ENCODE results near the gene DNMT3A. TPM values are rescaled to one million over a fixed set of nuclear protein-coding genes. Genes with fewer than 3 reads are reported as not detected.

The DNMT3A gene
- total RNA-seq, 1 donor from 2014 or later = 58.1 TPM

- no peaks in the 10 kb centered on the region for H3K27me3 ChIP-seq (ENCODE audit: insufficient read depth, low read length)
Measured at GRCh38 chr2:25373269-25373981, 31.7 kb upstream of the DNMT3A start.

GRCh38 chr2:25372405-25373268, 30.9 kb upstream of the DNMT3A start:
- Histone ChIP-seq H2AFZ (ENCODE audit: low read depth, low read length) (no peak overlapping the region), H3K79me2 (ENCODE audit: insufficient read depth, low read length) (no peaks in the 10 kb centered on the region), H3K27ac (ENCODE audit: low read depth, low read length) (no peak overlapping the region), H3K4me1 (ENCODE audit: insufficient read depth, low read length) (peaks cover 9% of the 10 kb centered on the region), H3K27me3 (ENCODE audit: insufficient read depth, low read length) (no peaks in the 10 kb centered on the region), H3K36me3 (ENCODE audit: insufficient read depth, low read length) (no peaks in the 10 kb centered on the region), H3K4me2 (ENCODE audit: low read length) (no peak overlapping the region), H3K9me3 (ENCODE audit: insufficient read depth, low read depth, low read length) (no peaks in the 10 kb centered on the region), H3K4me3 (ENCODE audit: insufficient read depth, low read depth, low read length) (no peak overlapping the region), H4K20me1 (ENCODE audit: insufficient read depth, low read length) (no peaks in the 10 kb centered on the region), H3K9ac (ENCODE audit: low read length) (no peak overlapping the region)
- FAIRE-seq = no peak
- TF ChIP-seq CTCF (IDR thresholded peaks at IDR 0.05; ENCODE audit: insufficient read depth, low read depth, low read length) (no peak), EZH2 (IDR thresholded peaks at IDR 0.05; ENCODE audit: insufficient read depth, low read length) (no peak)
- no peak for DNase-seq (ENCODE audit: low read depth)
- no peaks in the 10 kb centered on the region for H3K9me3 Mint-ChIP-seq (ENCODE audit: unreplicated experiment)
- H3K27me3 Mint-ChIP-seq (ENCODE audit: low read depth, unreplicated experiment) = peaks cover 46% of the 10 kb centered on the region
- H3K36me3 Mint-ChIP-seq (ENCODE audit: low read depth, unreplicated experiment) = no peaks in the 10 kb centered on the region
- peak overlapping the region; percentile 34 for H3K27ac Mint-ChIP-seq (ENCODE audit: unreplicated experiment)
- no peak overlapping the region for H3K4me3 Mint-ChIP-seq (ENCODE audit: unreplicated experiment)
- H3K4me1 Mint-ChIP-seq (ENCODE audit: low read depth, unreplicated experiment) = peaks cover 6% of the 10 kb centered on the region

More at GRCh38 chr2:25373269-25373981, 31.7 kb upstream of the DNMT3A start:
- DNase-seq (ENCODE audit: low read depth) (no peak), FAIRE-seq (no peak)
- Histone ChIP-seq H3K79me2 (ENCODE audit: insufficient read depth, low read length) (no peaks in the 10 kb centered on the region), H3K9ac (ENCODE audit: low read length) (no peak overlapping the region), H3K36me3 (ENCODE audit: insufficient read depth, low read length) (no peaks in the 10 kb centered on the region), H3K27ac (ENCODE audit: low read depth, low read length) (no peak overlapping the region), H3K9me3 (ENCODE audit: insufficient read depth, low read depth, low read length) (no peaks in the 10 kb centered on the region), H3K4me2 (ENCODE audit: low read length) (no peak overlapping the region), H2AFZ (ENCODE audit: low read depth, low read length) (no peak overlapping the region), H3K4me1 (ENCODE audit: insufficient read depth, low read length) (peaks cover 16% of the 10 kb centered on the region), H4K20me1 (ENCODE audit: insufficient read depth, low read length) (no peaks in the 10 kb centered on the region), H3K4me3 (ENCODE audit: insufficient read depth, low read depth, low read length) (no peak overlapping the region)
- no peaks in the 10 kb centered on the region for H3K36me3 Mint-ChIP-seq (ENCODE audit: low read depth, unreplicated experiment)
- H3K4me3 Mint-ChIP-seq (ENCODE audit: unreplicated experiment) = no peak overlapping the region
- TF ChIP-seq EZH2 (IDR thresholded peaks at IDR 0.05; ENCODE audit: insufficient read depth, low read length) = no peak
- no peak for TF ChIP-seq CTCF (IDR thresholded peaks at IDR 0.05; ENCODE audit: insufficient read depth, low read depth, low read length)
- peaks cover 8% of the 10 kb centered on the region for H3K4me1 Mint-ChIP-seq (ENCODE audit: low read depth, unreplicated experiment)
- peaks cover 43% of the 10 kb centered on the region for H3K27me3 Mint-ChIP-seq (ENCODE audit: low read depth, unreplicated experiment)
- H3K9me3 Mint-ChIP-seq (ENCODE audit: unreplicated experiment) = no peaks in the 10 kb centered on the region
- H3K27ac Mint-ChIP-seq (ENCODE audit: unreplicated experiment) = peak overlapping the region; percentile 4
